NCI-H2196 (cell line): ENCODE results near the gene VSNL1.

Experiments
- DNase-seq: peaks from one replicate; lab custom pipeline; 2025; ENCODE audit not compliant: unreplicated experiment; lab: John Stamatoyannopoulos, UW

VSNL1 gene

GRCh38 chr2:17540093-17540812 is at the start of gene VSNL1:
Gene VSNL1 (plus strand): TSS chr2:17540696. CDS start chr2:17592075, 51,379 bp downstream.
- DNase-seq = no peak

GRCh38 chr2:17495590-17495989 is 44.9 kb upstream of the VSNL1 start:
- no peak for DNase-seq

GRCh38 chr2:17497718-17498117 is 42.8 kb upstream of the VSNL1 start:
- no peak for DNase-seq

- DNase-seq = no peak
Measured at GRCh38 chr2:17506736-17507616, 33.5 kb upstream of the VSNL1 start.

- no peak for DNase-seq
Measured at GRCh38 chr2:17515652-17516051, 24.8 kb upstream of the VSNL1 start.

- DNase-seq = no peak
Measured at GRCh38 chr2:17517481-17518211, 22.9 kb upstream of the VSNL1 start.

- DNase-seq = no peak
Measured at GRCh38 chr2:17518212-17519154, 22.0 kb upstream of the VSNL1 start, which contains the start of gene RAD51AP2. Gene RAD51AP2 (minus strand): TSS chr2:17518440. CDS start chr2:17518415, 25 bp downstream.

GRCh38 chr2:17519486-17519885 is 21.0 kb upstream of the VSNL1 start:
- no peak for DNase-seq

- no peak for DNase-seq
Measured at GRCh38 chr2:17520761-17521160, 19.7 kb upstream of the VSNL1 start.

- DNase-seq = no peak
Measured at GRCh38 chr2:17521621-17522020, 18.9 kb upstream of the VSNL1 start.

- DNase-seq = no peak
Measured at GRCh38 chr2:17522303-17522702, 18.2 kb upstream of the VSNL1 start.

- DNase-seq = no peak
Measured at GRCh38 chr2:17529771-17530170, 10.7 kb upstream of the VSNL1 start.

GRCh38 chr2:17533546-17533945 is 7.0 kb upstream of the VSNL1 start:
- DNase-seq = no peak

GRCh38 chr2:17536416-17536815 is 4.1 kb upstream of the VSNL1 start:
- DNase-seq = no peak

- DNase-seq = no peak
Measured at GRCh38 chr2:17538022-17538843, 2.3 kb upstream of the VSNL1 start.

GRCh38 chr2:17538844-17539554 is 1.5 kb upstream of the VSNL1 start:
- no peak for DNase-seq

GRCh38 chr2:17539611-17540092 is 844 bp upstream of the VSNL1 start:
- no peak for DNase-seq

GRCh38 chr2:17540813-17541530 is 476 bp downstream of the VSNL1 start:
- no peak for DNase-seq
